GM21576 (cell line): ENCODE measurements around the gene EEA1.

Experiments used
- ATAC-seq: cut with Tn5 transposase; IDR thresholded peaks from one replicate; pipeline ENCODE4 v1.9.1; 2021; ENCODE audit warnings: mild to moderate bottlenecking, moderate library complexity; ENCODE audit not compliant: unreplicated experiment

EEA1 gene

DNA sequence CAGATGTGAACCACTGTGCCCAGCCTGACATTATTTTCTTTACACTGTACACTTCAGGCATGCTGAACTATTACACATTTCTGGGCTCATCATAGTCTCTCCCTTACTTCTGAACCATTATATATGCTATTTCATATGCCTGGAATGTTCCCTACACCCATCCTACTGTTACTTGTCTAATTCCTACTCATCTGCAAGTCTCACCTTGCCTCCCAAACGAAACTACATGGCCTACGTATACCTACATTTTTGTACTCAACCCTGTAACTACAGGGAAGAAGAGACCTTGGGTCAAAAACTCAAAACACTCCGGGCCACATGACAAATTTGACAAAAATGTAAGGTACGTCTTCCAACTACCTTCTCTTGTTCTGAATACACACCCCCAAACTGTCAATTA, 9.5 kb upstream of the EEA1 start:
- no peak for ATAC-seq

DNA sequence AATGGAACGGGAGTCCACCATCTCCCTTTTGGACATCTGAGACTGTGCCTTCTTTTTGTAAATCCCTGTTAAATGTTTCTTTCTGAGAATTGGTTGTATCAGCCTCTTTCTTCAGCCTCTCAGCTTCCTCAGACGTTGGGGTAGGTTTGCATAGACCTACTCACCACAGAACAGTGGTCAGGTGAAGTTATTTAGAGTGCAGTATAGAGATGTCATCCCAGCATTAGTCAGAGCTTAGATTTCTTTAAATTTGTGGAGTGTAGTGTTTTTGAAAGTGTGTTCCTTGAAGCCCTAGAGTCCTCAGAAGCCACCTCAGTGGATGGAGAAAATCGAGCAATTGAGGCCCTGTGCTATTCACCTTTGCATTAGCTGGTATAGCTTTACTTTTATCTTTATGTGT, 8.9 kb upstream of the EEA1 start:
- no peak for ATAC-seq

DNA sequence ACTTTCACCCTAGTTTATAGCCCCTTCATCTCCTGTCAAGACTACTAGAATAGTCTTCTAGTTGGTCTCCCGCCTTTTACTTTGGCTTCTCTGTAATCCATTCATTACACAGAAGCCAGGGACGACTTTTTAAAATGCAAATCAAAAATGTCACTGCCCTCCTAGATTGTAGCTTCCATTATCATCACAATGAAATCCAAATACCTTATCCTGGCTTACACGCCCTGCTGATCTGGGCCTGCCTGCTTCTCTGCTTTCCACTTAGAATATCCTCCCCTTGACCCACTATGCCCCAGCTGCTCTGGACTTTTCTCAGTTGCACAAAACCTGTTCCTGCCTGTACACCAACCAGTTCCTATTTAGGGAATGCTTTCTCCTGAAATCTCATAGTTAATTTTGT, 4.5 kb upstream of the EEA1 start:
- no peak for ATAC-seq

DNA sequence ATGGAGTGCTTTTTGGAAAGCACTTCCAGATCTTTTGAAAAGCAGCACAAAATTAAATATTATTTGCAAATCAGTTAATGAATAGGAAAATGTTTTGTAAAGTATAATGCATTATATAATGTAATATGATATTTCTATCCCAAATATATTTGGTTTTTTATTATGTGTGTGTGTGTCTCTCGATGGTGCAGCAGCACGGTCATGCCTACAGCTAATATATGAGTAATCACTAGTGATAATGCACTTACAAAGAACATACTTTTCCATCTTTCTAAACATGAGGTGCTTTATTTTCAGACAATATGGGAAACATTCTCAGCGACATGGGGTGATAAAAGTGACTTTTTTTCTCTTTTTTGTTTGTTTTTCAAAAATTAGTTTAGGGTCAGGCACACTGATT, 1.3 kb upstream of the EEA1 start:
- no peak for ATAC-seq

DNA sequence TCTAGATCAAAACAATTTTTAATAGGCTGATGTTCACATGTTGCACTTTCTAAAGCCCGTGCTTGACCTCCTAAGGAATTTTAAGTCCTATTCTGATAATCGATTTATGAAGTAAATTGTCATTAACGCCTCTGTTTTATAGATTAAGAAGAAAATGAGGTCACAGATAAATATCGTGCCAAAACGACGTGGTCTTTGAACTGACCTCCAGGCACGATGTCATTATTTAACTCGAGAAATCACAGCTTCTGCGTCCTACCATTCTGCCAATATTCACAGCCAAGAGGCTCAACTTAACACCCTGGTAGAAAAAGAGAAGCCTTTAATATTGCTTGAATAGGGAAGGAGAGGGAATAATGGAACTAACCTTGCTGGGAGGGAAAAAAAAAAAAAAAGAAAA, 888 bp upstream of the EEA1 start:
- ATAC-seq, result no peak

DNA sequence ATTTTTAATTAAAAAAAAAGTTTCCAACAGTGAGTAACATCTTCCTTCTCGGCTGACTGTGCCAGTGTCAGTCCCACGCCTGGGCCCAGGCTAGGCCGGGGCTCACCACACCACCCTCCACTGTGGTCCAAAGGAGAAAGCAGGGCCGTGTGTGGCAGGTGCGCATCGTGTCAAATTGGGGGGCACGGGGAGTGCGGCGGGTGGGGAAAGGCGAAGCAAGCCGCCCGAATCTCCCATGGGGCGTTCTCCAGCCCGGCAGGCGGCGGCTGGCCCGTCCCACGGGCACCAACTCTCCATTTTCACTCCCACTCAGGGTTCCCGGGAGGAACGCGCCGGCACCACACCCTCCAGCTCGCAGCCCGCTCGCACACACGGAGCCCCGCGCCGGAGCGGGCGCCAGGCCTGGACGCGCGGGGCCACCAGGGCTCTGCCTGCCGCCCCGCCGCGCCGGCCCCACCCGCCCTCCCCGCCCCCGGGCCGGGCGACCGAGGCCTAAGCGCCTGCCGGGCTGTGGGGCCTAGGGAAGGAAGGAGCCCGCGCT, 604 bp downstream of the EEA1 start:
- peak; percentile 19 for ATAC-seq

DNA sequence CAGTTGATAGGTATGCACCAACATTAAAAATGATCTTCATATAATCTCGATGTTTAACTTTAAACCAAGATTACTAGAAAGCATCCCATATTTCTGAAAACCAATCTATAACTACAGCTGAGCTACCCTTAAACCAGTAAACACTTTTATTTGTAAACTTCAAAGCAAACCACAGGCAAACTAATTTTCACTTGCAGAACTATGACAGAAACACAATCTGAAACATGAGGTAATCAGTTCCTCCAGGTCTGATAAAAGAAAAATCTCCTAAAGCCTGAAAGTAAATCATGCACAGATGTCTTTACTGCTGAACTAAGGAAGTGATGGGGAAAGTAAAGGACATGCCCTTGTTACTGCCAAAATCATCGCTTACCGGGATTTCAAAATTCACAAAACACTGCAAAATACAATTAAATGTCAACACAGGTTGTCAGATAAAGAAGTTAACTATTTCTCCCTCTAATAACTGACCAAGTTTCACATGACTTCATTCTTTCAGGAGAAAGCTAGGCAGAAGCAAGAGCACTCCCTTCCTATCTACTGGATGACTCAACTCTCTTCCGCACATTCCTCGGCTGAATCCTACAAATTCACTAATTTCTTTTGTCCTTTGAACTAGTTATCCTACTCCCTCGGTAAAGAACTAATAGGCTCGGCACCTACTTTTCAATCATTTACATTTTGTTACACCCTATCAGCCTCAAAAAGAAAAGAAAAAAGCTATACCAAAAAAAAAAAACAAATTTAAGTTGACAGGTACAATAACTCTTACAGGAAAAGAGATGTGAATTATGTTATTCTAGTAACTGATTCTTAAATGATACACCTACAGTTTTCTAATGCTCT, 1.4 kb downstream of the EEA1 start:
- no peak for ATAC-seq

DNA sequence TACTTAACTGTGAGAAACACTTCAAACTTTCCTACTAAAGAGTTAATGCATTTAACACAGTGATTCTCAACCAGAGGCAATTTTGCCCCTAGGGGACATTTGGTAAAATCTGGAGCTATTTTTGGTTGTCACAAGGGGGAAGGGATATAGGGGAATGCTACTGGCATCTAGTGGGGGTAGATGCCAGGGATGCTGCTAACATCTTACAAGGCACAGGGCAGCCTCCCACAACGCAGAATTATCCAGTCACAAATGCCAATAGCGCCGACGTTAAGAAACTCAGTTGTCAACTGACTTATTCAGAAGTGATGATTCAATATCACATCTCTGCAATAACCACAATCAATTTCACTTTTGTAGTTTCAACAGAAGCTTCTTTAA, 2.0 kb downstream of the EEA1 start:
- no peak for ATAC-seq

DNA sequence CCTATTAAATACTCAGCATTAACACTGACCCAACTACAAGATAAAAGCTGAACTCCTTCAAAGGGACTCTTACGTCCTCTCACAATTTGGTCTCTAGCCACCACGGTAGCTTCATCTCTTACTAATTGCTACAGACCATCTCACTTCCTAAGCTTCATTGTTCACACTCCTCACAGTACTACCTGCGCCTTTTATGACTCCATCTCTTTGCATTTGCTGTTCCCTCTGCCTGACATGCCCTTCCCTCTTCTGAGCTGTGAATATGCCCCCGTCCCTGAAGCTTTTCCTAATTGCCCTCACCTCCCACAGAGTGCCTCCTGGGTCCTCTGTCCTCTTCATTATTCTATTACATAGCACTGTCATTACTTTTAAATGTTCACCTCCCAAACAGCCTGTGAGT, 2.5 kb downstream of the EEA1 start:
- ATAC-seq, result no peak

DNA sequence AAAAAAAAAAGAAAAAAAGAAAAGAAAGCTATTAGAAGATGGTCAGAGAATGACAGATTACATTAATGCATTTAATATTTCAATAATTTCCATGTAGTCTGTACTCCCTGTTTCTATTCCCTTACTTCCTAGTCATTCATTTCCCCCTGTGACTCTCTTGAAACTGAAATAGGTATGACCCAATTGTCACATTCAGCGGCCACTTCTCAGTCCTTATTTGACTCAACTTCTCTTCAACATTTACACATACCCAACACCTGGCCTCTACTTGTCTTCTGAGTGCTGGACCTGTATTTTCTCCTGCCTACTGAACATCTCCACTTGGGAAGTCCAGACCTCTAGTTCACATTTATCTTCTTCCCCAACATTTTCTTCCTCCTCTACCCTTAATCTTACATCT, 7.2 kb downstream of the EEA1 start:
- peak; percentile 89 for ATAC-seq

DNA sequence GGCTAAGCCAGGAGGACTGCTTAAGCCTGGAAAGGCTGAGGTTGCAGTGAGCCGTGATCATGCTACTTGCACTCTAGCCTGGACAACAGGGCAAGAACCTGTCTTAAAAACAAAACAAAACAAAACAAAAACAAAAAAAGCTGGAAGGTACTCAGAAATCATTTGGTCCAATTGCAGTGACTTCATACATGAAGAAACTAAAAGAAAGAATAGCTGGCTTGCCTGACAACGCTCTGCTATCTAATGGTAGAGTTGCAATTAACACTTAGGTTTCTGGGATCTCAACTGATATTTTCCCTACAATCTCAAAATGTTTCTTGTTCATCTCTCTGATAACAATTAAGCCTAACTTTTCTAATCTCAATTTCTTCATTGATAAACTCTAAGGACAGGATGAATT, 13.7 kb downstream of the EEA1 start:
- no peak for ATAC-seq

DNA sequence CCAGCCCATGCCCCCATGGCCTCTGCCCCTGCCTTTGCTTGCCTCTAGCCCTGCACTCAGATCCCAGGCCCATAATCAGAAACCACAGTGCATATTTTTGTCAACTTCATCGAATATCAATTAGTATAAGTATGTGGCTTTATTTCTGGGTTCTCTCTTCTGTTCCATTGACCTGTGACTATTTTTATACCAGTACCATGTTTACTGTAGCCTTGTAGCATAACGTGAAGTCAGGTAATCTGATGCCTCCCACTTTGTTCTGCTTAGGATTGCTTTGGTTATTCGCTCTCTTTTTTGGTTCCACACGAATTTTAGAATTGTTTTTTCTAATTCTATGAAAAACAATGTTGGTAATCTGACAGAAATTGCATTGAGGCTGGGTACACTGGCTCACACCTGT, 14.9 kb downstream of the EEA1 start:
- ATAC-seq, result no peak

DNA sequence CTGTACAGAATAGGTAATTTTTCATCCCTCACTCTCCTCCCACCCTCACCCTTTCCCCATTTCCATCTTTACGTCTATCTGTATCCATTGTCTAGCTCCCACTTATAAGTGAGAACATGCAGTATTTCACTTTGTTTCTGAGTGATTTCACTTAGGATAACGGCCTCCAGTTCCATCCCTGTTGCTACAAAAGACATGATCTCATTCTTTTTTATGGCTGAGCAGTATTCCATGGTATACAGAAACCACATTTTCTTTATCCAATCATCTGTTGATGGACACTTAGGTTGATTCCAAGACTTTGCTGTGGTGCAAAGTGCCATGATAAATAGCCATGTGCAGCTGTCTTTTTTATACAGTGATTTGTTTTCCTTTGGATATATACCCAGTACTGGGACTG, 16.4 kb downstream of the EEA1 start:
- no peak for ATAC-seq

DNA sequence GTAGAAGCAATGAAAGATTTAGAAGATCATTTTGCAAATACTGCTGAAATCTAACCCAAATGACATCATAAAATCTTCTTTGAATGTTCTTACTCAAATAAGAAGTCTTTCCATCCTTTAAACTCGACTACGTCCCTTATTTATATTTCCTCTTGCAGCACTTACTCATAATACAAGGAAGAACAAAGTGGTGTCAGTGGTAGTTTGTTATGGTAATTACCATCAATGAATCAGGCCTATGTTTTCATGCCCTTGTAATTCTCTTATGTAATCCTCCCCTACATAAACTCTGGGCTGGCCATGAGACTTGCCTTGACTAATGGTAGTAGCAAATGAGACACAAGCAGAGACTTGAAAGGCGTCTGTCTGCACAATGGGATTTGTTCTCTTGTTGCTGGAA, 17.0 kb downstream of the EEA1 start:
- no peak for ATAC-seq

DNA sequence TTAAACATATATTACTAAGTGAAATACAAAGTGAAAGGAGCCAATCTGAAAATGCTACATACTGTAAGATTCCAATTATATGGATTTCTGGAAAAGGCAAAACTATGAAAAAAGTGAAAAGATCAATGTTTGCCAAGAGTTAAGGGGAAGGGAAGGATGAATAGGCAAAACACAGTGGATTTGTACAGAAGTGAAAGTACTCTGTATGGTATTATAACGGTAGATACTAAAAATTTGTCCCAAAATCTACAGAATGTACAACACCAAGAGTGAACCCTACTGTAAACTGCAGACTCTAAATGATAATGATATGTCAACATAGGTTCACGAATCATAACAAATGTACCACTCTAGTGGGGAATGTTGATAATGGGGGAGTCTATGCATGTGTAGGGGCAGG, 17.8 kb downstream of the EEA1 start:
- no peak for ATAC-seq

DNA sequence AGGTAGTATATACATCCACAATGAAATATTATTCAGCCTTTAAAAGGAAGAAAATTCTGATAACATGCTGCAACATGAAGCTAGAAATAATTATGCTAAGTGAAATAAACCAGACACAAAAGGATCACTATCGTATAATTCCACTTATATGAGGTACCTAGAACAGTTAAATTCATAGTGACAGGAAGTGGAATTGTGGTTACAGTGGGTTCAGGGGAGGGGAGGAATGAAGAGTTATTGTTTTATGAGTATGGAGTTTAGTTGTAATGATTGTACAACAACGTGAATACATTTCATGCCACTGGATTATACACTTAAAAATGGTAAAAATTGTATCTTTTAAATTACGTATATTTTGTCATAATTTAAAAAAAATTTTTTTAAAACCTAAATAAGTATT, 21.0 kb downstream of the EEA1 start:
- ATAC-seq, result no peak

DNA sequence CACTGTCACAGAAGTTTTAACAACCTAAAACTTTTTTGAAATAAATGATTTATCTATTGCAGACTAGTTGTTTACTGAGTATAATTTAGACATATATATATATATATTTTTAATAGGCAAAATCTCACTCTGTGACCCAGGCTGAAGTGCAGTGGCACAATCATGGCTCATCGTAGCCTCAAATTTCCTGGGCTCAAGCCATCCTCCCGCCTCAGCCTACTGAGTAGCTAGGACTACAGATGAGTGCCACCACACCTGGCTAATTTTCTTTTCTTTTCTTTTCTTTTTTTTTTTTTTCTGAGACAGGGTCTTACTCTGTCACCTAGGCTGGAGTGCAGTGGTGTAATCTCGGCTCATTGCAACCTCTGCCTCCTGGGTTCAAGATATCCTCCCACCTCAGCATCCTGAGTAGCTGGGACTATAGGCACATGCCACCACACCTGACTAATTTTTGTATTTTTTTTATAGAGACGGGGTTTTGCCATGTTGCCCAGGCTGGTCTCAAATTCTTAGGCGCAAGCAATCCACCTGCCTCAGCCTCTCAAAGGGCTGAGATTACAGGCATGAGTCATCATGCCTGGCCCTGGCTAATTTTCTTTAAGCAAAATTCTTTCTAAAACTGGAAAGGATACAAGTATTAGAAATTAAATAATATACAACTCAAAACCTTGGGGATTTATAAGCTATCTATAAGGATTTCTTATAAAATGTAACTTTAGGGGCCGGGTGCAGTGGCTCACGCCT, 23.1 kb downstream of the EEA1 start:
- ATAC-seq, result no peak

DNA sequence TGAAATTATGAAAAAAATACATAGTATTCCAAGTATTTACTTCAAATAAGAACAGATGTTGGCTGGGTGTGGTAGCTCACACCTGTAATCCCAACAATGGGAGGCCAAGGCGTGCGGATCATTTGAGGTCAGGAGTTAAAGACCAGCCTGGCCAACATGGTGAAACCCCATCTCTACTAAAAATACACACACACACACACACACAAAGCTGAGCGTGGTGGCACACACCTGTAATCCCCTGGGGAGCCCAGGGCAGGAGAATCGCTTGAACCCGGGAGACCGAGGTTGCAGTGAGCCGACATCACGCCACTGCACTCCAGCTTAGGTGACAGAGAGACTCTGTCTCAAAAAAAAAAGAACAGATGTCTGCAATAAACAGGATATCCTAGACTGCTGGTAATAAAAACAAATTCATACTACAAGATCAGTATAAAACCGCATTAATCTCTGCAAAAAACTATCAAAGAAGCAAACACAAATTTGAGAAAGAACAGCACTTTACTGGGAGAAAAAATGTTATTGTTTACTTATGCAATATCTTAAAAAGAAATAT, 23.8 kb downstream of the EEA1 start:
- no peak for ATAC-seq

DNA sequence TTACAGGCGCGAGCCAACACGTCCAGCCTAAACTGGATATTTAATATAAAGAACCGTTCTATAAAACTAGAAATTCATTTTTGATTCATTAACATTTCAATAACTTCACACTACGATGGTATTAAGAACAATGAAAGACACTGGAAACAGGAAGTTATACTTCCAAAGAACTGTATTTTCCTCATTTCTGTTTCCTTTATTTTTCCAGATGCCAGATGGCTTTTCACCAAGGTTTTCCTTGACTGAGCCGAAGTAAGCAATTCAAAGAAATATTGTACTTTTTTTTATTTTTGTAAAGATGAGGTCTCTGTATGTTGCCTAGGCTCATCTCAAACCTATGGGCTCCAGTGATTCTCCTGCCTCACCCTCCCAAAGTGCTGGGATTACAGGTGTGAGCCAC, 28.2 kb downstream of the EEA1 start:
- ATAC-seq, result no peak

DNA sequence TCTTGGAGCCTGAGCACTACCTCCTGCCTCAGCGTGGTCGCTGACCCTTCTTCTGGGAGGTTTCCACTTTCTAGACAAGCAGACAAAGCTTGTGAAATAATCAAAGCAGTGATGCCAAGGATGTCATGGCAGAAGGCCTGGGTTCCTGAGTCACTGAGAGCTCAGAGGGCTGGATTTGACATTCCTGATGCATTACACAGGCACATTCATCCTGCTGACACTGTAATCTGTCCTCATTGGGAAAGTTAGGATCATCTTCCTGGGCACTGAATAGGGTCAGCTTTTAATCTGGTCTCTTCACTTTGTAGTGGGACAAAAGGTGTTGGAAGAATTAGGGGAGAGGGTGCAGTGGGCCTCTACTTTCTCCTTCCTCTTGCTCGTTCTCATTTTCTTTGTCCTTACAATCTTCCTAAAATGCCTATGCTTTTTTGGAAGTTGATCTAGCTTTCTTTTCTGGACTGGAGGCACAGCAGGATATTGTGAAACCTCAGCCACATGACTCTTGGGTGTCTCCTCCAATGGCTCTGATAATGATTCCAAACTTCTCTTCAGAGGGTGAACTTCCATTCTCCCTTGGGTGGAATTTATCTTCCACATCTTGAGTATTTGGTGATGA, 29.6 kb downstream of the EEA1 start:
- no peak for ATAC-seq

DNA sequence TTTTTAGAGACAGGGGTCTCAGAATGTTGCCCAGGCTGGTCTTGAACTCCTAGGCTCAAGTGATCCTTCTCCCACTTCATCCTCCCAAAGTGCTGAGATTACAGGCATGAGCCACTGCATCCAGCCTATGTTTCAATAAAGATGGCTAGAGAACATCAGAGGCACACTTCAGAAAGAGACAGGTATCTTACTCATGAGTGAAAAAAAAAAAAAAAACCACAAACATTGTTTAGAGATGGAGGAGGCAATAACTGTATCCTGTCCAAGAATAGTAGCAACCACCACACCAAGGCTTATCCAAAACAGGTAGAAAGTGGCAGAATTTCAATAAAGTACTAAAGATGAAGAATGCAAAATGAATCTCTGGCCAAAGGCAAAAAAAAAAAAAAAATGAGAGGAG, 30.3 kb downstream of the EEA1 start:
- ATAC-seq, result peak; percentile 53

DNA sequence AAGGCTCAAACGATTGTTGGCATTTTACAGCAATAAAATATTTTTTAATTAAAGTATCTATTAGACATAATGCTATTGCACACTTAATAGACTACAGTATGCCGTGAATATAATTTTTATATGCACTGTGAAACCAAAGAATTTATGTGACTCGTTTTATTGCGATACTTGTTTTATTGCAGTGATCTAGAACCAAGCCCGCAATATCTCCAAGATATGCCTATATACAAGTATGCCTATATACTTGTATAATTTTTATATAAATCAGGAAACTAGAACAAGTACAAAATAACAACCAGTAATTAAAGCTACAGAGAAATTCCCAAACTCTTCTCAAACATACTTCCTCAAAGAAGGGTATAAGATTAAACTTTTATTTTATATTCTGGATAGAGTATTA, 31.3 kb downstream of the EEA1 start:
- ATAC-seq, result no peak
